ENCODE data around the gene SOWAHA.

- TF ChIP-seq, protein P1, sequence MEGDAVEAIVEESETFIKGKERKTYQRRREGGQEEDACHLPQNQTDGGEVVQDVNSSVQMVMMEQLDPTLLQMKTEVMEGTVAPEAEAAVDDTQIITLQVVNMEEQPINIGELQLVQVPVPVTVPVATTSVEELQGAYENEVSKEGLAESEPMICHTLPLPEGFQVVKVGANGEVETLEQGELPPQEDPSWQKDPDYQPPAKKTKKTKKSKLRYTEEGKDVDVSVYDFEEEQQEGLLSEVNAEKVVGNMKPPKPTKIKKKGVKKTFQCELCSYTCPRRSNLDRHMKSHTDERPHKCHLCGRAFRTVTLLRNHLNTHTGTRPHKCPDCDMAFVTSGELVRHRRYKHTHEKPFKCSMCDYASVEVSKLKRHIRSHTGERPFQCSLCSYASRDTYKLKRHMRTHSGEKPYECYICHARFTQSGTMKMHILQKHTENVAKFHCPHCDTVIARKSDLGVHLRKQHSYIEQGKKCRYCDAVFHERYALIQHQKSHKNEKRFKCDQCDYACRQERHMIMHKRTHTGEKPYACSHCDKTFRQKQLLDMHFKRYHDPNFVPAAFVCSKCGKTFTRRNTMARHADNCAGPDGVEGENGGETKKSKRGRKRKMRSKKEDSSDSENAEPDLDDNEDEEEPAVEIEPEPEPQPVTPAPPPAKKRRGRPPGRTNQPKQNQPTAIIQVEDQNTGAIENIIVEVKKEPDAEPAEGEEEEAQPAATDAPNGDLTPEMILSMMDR (conservative IDR thresholded peaks at IDR 0.05; ENCODE audit: low read depth, low read length), result no peak
- TF ChIP-seq POLR2A (IDR thresholded peaks at IDR 0.05; ENCODE audit: low read depth, low read length) (no peak), RFX5 (IDR thresholded peaks at IDR 0.05; ENCODE audit: low read depth, low read length) (no peak), CHD1 (IDR thresholded peaks at IDR 0.05; ENCODE audit: low read depth, low read length) (no peak), RCOR1 (IDR thresholded peaks at IDR 0.05; ENCODE audit: insufficient replicate concordance, low read length) (no peak), RAD21 (IDR thresholded peaks at IDR 0.05; ENCODE audit: low read length) (no peak), MAZ (IDR thresholded peaks at IDR 0.05; ENCODE audit: borderline replicate concordance, low read depth, low read length) (no peak), CEBPB (IDR thresholded peaks at IDR 0.05; ENCODE audit: low read depth, low read length) (no peak), BHLHE40 (IDR thresholded peaks at IDR 0.05; ENCODE audit: low read depth, low read length) (no peak), USF2 (IDR thresholded peaks at IDR 0.05; ENCODE audit: low read depth, low read length) (no peak)
- TF ChIP-seq, protein P2, sequence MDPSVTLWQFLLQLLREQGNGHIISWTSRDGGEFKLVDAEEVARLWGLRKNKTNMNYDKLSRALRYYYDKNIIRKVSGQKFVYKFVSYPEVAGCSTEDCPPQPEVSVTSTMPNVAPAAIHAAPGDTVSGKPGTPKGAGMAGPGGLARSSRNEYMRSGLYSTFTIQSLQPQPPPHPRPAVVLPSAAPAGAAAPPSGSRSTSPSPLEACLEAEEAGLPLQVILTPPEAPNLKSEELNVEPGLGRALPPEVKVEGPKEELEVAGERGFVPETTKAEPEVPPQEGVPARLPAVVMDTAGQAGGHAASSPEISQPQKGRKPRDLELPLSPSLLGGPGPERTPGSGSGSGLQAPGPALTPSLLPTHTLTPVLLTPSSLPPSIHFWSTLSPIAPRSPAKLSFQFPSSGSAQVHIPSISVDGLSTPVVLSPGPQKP (IDR thresholded peaks at IDR 0.05; ENCODE audit: borderline replicate concordance, low read depth, low read length), result no peak
Measured at GRCh38 chr5:132766806-132767055, 46.4 kb upstream of the SOWAHA start.
